A549 (cell line): ENCODE measurements around the gene SELENOT. TPM values are rescaled to one million over a fixed set of nuclear protein-coding genes. Genes with fewer than 3 reads are reported as not detected.

Experiments
- ATAC-seq, 2 experiments: fragments of 200-7000 bp in 1 of 2; fragments of >200 bp in 1 of 2; cut with Nextera tagmentation in 1 of 2; cut with Tn5 transposase in 1 of 2; 3 replicates each; pipeline versions ENCODE4 v1.8.0 to v1.9.1; 2018 to 2020; ENCODE audit warnings: mild to moderate bottlenecking in 1 of 2, moderate library complexity in 1 of 2
- CTCF ChIA-PET: fragments of 300-600 bp; sonication (Branson Sonifier 250); formaldehyde crosslinking; extraction: SDS; loops from one replicate; lab custom pipeline; 2021; ENCODE audit warnings: antibody characterized with exemption, inconsistent platforms; lab: Yijun Ruan, JAX
- POLR2A ChIA-PET: fragments of 350-600 bp; formaldehyde crosslinking; extraction: SDS; loops from one replicate; lab custom pipeline; 2021; ENCODE audit warnings: antibody characterized with exemption, inconsistent platforms; lab: Yijun Ruan, JAX
- DNase-seq, 2 experiments: peaks; one replicate each; pipeline versions ENCODE4 v3.0.0 to v3.0.0-alpha.2; 2011 to 2016; ENCODE audit warnings: low read depth in 1 of 2, low spot score in 1 of 2
- FAIRE-seq: peaks from 2 replicates; lab custom pipeline; 2011; peaks lifted over from hg19 to GRCh38; lab: Jason Lieb, UNC
- H3K27ac ChIP-seq, 2 experiments: fragments of >200 bp; sonication (Bioruptor Twin); formaldehyde crosslinking; 3 replicates each; pipeline ENCODE4 v1.5.1; 2016 to 2017
- H3K4me1 ChIP-seq: fragments of >200 bp; sonication (Bioruptor Twin); formaldehyde crosslinking; 3 replicates; pipeline ENCODE4 v1.6.1; 2016
- H3K4me2 ChIP-seq: fragments of >200 bp; sonication (Bioruptor Twin); formaldehyde crosslinking; 3 replicates; pipeline ENCODE4 v1.6.1; 2016
- H3K4me3 ChIP-seq: fragments of >200 bp; sonication (Bioruptor Twin); formaldehyde crosslinking; 3 replicates; pipeline ENCODE4 v1.5.1; 2016
- H3K9me3 ChIP-seq: fragments of >200 bp; sonication (Bioruptor Twin); formaldehyde crosslinking; 3 replicates; pipeline ENCODE4 v1.6.1; 2016
- BHLHE40 ChIP-seq: IDR thresholded peaks from 2 replicates; pipeline ENCODE4 v1.6.1; 2012; ENCODE audit warnings: low read depth, low read length, inconsistent platforms
- CBX2 ChIP-seq: fragments of 200-600 bp; sonication (generic); IDR thresholded peaks from 2 replicates; pipeline ENCODE4 v1.6.1; 2016; ENCODE audit warnings: low read depth, mild to moderate bottlenecking, borderline replicate concordance
- CEBPB ChIP-seq, 2 experiments: fragments of >200 bp in 1 of 2; sonication (Bioruptor Twin) in 1 of 2; formaldehyde crosslinking in 1 of 2; IDR thresholded peaks; 2 replicates each; pipeline ENCODE4 v1.6.1; 2012 to 2016
- CHD4 ChIP-seq: fragments of 200-600 bp; sonication (generic); IDR thresholded peaks from 2 replicates; pipeline ENCODE4 v1.6.1; 2016; ENCODE audit warnings: antibody characterized with exemption, mild to moderate bottlenecking, borderline replicate concordance
- EHF ChIP-seq: fragments of 250-450 bp; sonication (Bioruptor Pico); IDR thresholded peaks from 2 replicates; pipeline ENCODE4 v1.5.0; 2020; ENCODE audit warnings: mild to moderate bottlenecking
- EP300 ChIP-seq, 2 experiments: fragments of >200 bp; sonication (Bioruptor Twin); formaldehyde crosslinking; IDR thresholded peaks; 2 replicates in 1 of 2; 3 replicates in 1 of 2; pipeline ENCODE4 v1.6.1; 2016 to 2017
- FOSL2 ChIP-seq, 2 experiments: fragments of 450-650 bp in 1 of 2; fragments of >200 bp in 1 of 2; sonication (Bioruptor Twin) in 1 of 2; formaldehyde crosslinking; IDR thresholded peaks; 2 replicates each; pipeline versions ENCODE4 v1.5.0 to v1.6.1; 2016 to 2020; ENCODE audit warnings: mild to moderate bottlenecking in 1 of 2, moderate library complexity in 1 of 2
- GATA3 ChIP-seq: IDR thresholded peaks from 2 replicates; pipeline ENCODE4 v1.6.1; 2012; ENCODE audit warnings: borderline replicate concordance
- HOXA7 ChIP-seq: fragments of 250-450 bp; sonication (Bioruptor Pico); IDR thresholded peaks from 2 replicates; pipeline ENCODE4 v1.5.0; 2020; ENCODE audit warnings: mild to moderate bottlenecking, moderate library complexity
- HOXB5 ChIP-seq: fragments of 250-450 bp; sonication (Bioruptor Pico); IDR thresholded peaks from 2 replicates; pipeline ENCODE4 v1.5.0; 2020; ENCODE audit warnings: mild to moderate bottlenecking, moderate library complexity
- JUNB ChIP-seq: fragments of >200 bp; sonication (Bioruptor Twin); formaldehyde crosslinking; IDR thresholded peaks from 2 replicates; pipeline ENCODE4 v1.6.1; 2016
- KDM5A ChIP-seq: fragments of 200-600 bp; sonication (generic); IDR thresholded peaks from 2 replicates; pipeline ENCODE4 v1.6.1; 2016; ENCODE audit warnings: antibody characterized with exemption, mild to moderate bottlenecking
- MAFK ChIP-seq: fragments of 450-650 bp; IDR thresholded peaks from 2 replicates; pipeline ENCODE4 v1.6.1; 2014; ENCODE audit not compliant: partially characterized antibody
- MAZ ChIP-seq: fragments of 150-350 bp; IDR thresholded peaks from 2 replicates; pipeline ENCODE4 v1.6.1; 2014; ENCODE audit warnings: antibody characterized with exemption, low read depth, low read length, borderline replicate concordance
- MYC ChIP-seq: IDR thresholded peaks from 2 replicates; pipeline ENCODE4 v1.6.1; 2012; ENCODE audit warnings: mild to moderate bottlenecking, inconsistent platforms, low read length, improper control_type of control experiment, borderline replicate concordance
- NPAS2 ChIP-seq: fragments of 250-450 bp; sonication (Bioruptor Pico); IDR thresholded peaks from 2 replicates; pipeline ENCODE4 v1.8.0; 2022; ENCODE audit warnings: mild to moderate bottlenecking, moderate library complexity, borderline replicate concordance
- NR3C1 ChIP-seq: fragments of >200 bp; sonication (Bioruptor Twin); formaldehyde crosslinking; IDR thresholded peaks from 3 replicates; pipeline ENCODE4 v1.6.1; 2017
- RAD21 ChIP-seq, 2 experiments: fragments of >200 bp in 1 of 2; sonication (Bioruptor Twin) in 1 of 2; formaldehyde crosslinking in 1 of 2; IDR thresholded peaks in 1 of 2; conservative IDR thresholded peaks in 1 of 2; 2 replicates in 1 of 2; 3 replicates in 1 of 2; pipeline ENCODE4 v1.6.1; 2012 to 2018; ENCODE audit warnings: inconsistent platforms in 1 of 2
- RCOR1 ChIP-seq: fragments of 150-350 bp; IDR thresholded peaks from 2 replicates; pipeline ENCODE4 v1.6.1; 2014; ENCODE audit warnings: antibody characterized with exemption, low read length, low read depth
- RNF2 ChIP-seq: fragments of 200-600 bp; sonication (generic); IDR thresholded peaks from 2 replicates; pipeline ENCODE4 v1.6.1; 2016; ENCODE audit warnings: low read depth, mild to moderate bottlenecking, antibody characterized with exemption, moderate library complexity, borderline replicate concordance
- SMC3 ChIP-seq: fragments of >200 bp; sonication (Bioruptor Twin); formaldehyde crosslinking; IDR thresholded peaks from 3 replicates; pipeline ENCODE4 v1.6.1; 2018; ENCODE audit warnings: inconsistent platforms
- ZC3H11A ChIP-seq: fragments of 450-650 bp; IDR thresholded peaks from 2 replicates; pipeline ENCODE4 v1.6.1; 2014; ENCODE audit warnings: antibody characterized with exemption, mild to moderate bottlenecking
- whole genome bisulfite sequencing: methylation state at CpG from one replicate; pipeline ENCODE4 v1.1.6; 2017; ENCODE audit errors: missing lambda C conversion rate; 5-methylcytosine and 5-hydroxymethylcytosine counted together
- polyA plus RNA-seq, 4 experiments: library from polyadenylated mRNA; depleted of rRNA in 3 of 4; stranded (reverse); fragments of >200 nt; fragmentation: RNase III in 1 of 4; extraction: RNeasy Plus Mini Kit Qiagen cat#74134 plus additional on column Dnase treatment in 1 of 4; gene quantifications; 2 replicates in 3 of 4; 3 replicates in 1 of 4; pipeline ENCODE4 v1.2.3, GENCODE V29; 2011 to 2017
- TF ChIP-seq, protein P1 (sequence below): fragments of 450-650 bp; IDR thresholded peaks from 2 replicates; pipeline ENCODE4 v1.6.1; 2014; ENCODE audit warnings: antibody characterized with exemption
- TF ChIP-seq, protein P2 (sequence below): fragments of 250-450 bp; sonication (Bioruptor Pico); IDR thresholded peaks from 2 replicates; pipeline ENCODE4 v1.5.0; 2020; ENCODE audit warnings: low read depth, mild to moderate bottlenecking, moderate library complexity
- TF ChIP-seq, protein P3 (sequence below): IDR thresholded peaks from 2 replicates; pipeline ENCODE4 v1.6.1; 2012
- TF ChIP-seq, protein P4 (sequence below): fragments of >200 bp; sonication (Bioruptor Twin); formaldehyde crosslinking; IDR thresholded peaks from 3 replicates; pipeline ENCODE4 v1.6.1; 2016

The SELENOT gene
- polyA plus RNA-seq, 2 of the 4 experiments (the other 2 are of a cell fraction): 100 to 536 TPM

DNA sequence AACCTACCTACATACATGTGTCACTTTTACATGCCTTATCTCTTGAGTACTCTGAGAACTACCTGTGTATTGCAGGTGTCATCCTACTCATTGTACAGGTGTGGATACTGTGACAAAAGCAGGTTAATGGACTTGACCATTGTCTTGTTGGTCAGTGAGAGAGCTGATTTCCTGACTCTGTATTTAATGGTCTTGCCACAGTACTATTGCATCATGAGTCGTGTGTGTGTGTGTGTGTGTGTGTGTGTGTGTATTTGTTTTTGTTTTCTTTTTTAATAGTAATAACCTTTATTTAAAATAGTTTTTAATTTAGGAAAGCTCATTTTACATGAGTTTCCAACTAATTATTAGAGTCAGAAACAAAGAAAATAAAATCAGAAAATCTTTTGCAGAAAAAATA lies 7.7 kb downstream of the SELENOT start:
- POLR2A ChIA-PET: interaction anchor here (1.0 kb wide), 1 partner anchor 8 kb away, joined by 4 read pairs; the partner anchor contains the start of gene SELENOT
- Histone ChIP-seq H3K9me3 (no peaks in the 10 kb centered on the region), H3K27ac (no peak overlapping the region), H3K4me1 (peaks cover 7% of the 10 kb centered on the region; the same call in 2 of the 3 replicates), H3K4me3 (no peak overlapping the region), H3K4me2 (no peak overlapping the region)
- TF ChIP-seq KDM5A (no peak), CEBPB (IDR thresholded peaks at IDR 0.05) (0 out of 4 replicates have a peak, but pooled peaks of 1 of the 2 experiments have one; percentile 27)
- TF ChIP-seq, protein P1, sequence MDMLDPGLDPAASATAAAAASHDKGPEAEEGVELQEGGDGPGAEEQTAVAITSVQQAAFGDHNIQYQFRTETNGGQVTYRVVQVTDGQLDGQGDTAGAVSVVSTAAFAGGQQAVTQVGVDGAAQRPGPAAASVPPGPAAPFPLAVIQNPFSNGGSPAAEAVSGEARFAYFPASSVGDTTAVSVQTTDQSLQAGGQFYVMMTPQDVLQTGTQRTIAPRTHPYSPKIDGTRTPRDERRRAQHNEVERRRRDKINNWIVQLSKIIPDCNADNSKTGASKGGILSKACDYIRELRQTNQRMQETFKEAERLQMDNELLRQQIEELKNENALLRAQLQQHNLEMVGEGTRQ: no peak
- DNase-seq (no peak), ATAC-seq (no peak), FAIRE-seq (no peak)
- CTCF ChIA-PET: interaction anchor here (0.6 kb wide), 1 partner anchor 466 kb away, joined by 3 read pairs; no protein-coding TSS in a partner anchor
- 33% methylated on average over 1 of the region's 1 CpG for WGBS

DNA sequence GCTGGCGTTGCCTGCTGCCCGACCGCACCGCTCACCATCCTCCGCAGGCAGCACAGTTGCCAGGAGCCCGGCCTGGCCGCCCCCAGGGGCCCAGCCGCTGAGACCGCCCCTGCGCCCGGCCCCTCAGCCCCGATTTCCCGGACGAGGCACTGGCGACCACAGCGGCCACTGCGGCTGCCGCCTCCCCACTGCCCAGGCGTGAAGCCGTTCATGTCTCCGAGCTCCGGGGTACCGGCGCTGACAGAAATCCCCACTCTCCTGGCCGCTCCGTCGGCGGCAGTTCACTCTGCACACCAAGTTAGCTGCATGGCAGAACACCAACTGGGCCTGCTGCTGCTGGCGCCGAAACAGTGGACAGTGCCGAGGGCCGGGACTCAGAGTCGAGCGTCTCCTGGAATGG lies 8.5 kb downstream of the SELENOT start:
- no peak for ATAC-seq
- Histone ChIP-seq H3K4me1 (peaks cover 7% of the 10 kb centered on the region; the same call in 2 of the 3 replicates), H3K4me2 (no peak overlapping the region), H3K9me3 (no peaks in the 10 kb centered on the region), H3K27ac (no peak overlapping the region), H3K4me3 (no peak overlapping the region)
- FAIRE-seq: no peak
- TF ChIP-seq KDM5A: no peak
- no peak for TF ChIP-seq FOSL2 (IDR thresholded peaks at IDR 0.05)
- no peak for TF ChIP-seq FOSL2 (CRISPR knock-in tag; IDR thresholded peaks at IDR 0.05)
- TF ChIP-seq, protein P1: no peak
- no peak for TF ChIP-seq RNF2
- TF ChIP-seq ZC3H11A: no peak
- TF ChIP-seq, protein P2, sequence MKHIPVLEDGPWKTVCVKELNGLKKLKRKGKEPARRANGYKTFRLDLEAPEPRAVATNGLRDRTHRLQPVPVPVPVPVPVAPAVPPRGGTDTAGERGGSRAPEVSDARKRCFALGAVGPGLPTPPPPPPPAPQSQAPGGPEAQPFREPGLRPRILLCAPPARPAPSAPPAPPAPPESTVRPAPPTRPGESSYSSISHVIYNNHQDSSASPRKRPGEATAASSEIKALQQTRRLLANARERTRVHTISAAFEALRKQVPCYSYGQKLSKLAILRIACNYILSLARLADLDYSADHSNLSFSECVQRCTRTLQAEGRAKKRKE (CRISPR knock-in tag): no peak
- TF ChIP-seq, protein P3, sequence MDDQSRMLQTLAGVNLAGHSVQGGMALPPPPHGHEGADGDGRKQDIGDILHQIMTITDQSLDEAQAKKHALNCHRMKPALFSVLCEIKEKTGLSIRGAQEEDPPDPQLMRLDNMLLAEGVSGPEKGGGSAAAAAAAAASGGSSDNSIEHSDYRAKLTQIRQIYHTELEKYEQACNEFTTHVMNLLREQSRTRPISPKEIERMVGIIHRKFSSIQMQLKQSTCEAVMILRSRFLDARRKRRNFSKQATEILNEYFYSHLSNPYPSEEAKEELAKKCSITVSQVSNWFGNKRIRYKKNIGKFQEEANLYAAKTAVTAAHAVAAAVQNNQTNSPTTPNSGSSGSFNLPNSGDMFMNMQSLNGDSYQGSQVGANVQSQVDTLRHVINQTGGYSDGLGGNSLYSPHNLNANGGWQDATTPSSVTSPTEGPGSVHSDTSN: no peak
- TF ChIP-seq EP300 (IDR thresholded peaks at IDR 0.05): no peak
- TF ChIP-seq RCOR1: no peak
- no peak for TF ChIP-seq MAFK
- no peak for TF ChIP-seq GATA3
- no peak for TF ChIP-seq MYC
- 96% methylated on average over 16 of the region's 34 CpGs for WGBS
- ChIA-PET CTCF (interaction anchor here (0.7 to 1.0 kb wide), 2 partner anchors 17 to 24 kb away, joined by 3 read pairs; no protein-coding TSS in a partner anchor), POLR2A (interaction anchor here (1.0 kb wide), 1 partner anchor 9 kb away, joined by 4 read pairs; the partner anchor contains the start of gene SELENOT)
- DNase-seq: no peak

DNA sequence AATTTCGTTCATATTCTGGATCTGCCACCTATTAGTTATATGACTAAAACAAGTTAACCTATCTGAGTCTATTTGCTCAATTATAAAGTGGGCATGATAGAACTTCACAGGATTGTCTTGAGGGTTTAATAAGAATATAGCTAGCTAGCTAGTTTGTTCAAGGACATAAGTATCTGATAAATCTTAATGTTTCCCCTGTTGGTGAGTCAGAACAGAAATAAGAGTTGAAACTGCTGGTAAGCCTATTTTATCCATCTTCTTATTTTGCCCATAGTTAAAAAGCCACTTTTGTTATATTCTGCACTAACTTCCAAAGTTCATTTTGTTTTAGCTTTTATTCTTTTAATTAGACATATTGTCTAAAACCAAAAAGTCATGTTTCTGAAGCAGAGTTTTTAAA lies 9.4 kb downstream of the SELENOT start:
- POLR2A ChIA-PET: no interaction called here
- H3K27ac ChIP-seq: no peak overlapping the region
- H3K9me3 ChIP-seq: no peaks in the 10 kb centered on the region
- H3K4me3 ChIP-seq: no peak overlapping the region
- H3K4me2 ChIP-seq: no peak overlapping the region
- CTCF ChIA-PET: no interaction called here
- DNase-seq (no peak), FAIRE-seq (no peak), ATAC-seq (no peak)
- H3K4me1 ChIP-seq: peaks cover 7% of the 10 kb centered on the region; the same call in 2 of the 3 replicates
- 86% methylated on average over 1 of the region's 1 CpG for WGBS
- TF ChIP-seq RNF2: no peak
- TF ChIP-seq HOXB5: no peak
- no peak for TF ChIP-seq JUNB
- no peak for TF ChIP-seq MYC
- no peak for TF ChIP-seq RAD21 (conservative IDR thresholded peaks at IDR 0.05 in 1 of 2, IDR thresholded peaks at IDR 0.05 in 1 of 2)
- no peak for TF ChIP-seq CBX2
- TF ChIP-seq SMC3: no peak
- TF ChIP-seq EHF (CRISPR knock-in tag): no peak
- no peak for TF ChIP-seq NR3C1
- TF ChIP-seq CEBPB (IDR thresholded peaks at IDR 0.05): no peak
- TF ChIP-seq HOXA7 (CRISPR knock-in tag): no peak
- TF ChIP-seq MAZ: no peak
- TF ChIP-seq, protein P4, sequence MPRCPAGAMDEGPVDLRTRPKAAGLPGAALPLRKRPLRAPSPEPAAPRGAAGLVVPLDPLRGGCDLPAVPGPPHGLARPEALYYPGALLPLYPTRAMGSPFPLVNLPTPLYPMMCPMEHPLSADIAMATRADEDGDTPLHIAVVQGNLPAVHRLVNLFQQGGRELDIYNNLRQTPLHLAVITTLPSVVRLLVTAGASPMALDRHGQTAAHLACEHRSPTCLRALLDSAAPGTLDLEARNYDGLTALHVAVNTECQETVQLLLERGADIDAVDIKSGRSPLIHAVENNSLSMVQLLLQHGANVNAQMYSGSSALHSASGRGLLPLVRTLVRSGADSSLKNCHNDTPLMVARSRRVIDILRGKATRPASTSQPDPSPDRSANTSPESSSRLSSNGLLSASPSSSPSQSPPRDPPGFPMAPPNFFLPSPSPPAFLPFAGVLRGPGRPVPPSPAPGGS: no peak
- no peak for TF ChIP-seq NPAS2 (CRISPR knock-in tag)
- no peak for TF ChIP-seq BHLHE40
- no peak for TF ChIP-seq CHD4
